Vagina (tissue), 2 donors: ENCODE results near the gene ZNF534.
"Not testable (repeated sequence)": the region's sequence is repeated elsewhere in the genome, so short reads cannot be mapped to it uniquely, and the experiment has no call there.

Source experiments
- POLR2AphosphoS5 ChIP-seq, 2 donors: sonication (generic); formaldehyde crosslinking; IDR thresholded peaks; one replicate each; pipeline ENCODE4 v1.9.0; 2017; ENCODE audit warnings: antibody characterized with exemption in 2 of 2, mild to moderate bottlenecking in 2 of 2, low read depth in 1 of 2; ENCODE audit not compliant: insufficient read depth in 1 of 2
- TF ChIP-seq, protein P1 (sequence below), 3 experiments: fragments of 450-650 bp in 2 of 3; fragments of 200-600 bp in 1 of 3; sonication (generic) in 1 of 3; IDR thresholded peaks; one replicate each; pipeline ENCODE4 v1.5.1; 2017 to 2019; ENCODE audit warnings: antibody characterized with exemption in 3 of 3, mild to moderate bottlenecking in 2 of 3, moderate library complexity in 2 of 3

DNA sequence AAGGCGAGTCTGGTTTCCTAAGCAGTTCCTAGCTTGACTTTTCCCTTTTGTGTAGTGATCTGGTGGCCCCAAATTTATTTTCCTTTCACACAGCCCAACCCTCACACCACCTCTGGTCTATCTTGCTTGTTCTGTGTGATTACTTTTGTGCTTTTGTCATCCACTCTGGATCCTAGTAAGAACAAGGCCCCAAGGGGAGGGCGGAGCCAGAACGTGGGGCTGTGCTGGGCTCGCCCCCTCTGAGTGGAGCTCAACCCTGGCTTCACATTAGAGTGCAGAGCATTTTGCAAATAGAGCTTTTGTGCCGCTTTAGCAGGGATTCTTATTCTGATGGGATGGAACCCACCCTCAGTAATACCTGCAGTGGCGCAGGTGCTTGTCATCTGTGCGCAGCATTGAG, 56.1 kb downstream of the ZNF534 start:
- TF ChIP-seq, protein P1, sequence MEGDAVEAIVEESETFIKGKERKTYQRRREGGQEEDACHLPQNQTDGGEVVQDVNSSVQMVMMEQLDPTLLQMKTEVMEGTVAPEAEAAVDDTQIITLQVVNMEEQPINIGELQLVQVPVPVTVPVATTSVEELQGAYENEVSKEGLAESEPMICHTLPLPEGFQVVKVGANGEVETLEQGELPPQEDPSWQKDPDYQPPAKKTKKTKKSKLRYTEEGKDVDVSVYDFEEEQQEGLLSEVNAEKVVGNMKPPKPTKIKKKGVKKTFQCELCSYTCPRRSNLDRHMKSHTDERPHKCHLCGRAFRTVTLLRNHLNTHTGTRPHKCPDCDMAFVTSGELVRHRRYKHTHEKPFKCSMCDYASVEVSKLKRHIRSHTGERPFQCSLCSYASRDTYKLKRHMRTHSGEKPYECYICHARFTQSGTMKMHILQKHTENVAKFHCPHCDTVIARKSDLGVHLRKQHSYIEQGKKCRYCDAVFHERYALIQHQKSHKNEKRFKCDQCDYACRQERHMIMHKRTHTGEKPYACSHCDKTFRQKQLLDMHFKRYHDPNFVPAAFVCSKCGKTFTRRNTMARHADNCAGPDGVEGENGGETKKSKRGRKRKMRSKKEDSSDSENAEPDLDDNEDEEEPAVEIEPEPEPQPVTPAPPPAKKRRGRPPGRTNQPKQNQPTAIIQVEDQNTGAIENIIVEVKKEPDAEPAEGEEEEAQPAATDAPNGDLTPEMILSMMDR (IDR thresholded peaks at IDR 0.05) = not testable (repeated sequence)
- TF ChIP-seq POLR2AphosphoS5 (IDR thresholded peaks at IDR 0.05; ENCODE audit: insufficient read depth in 1 of 2, low read depth in 1 of 2) = not testable (repeated sequence)
